ENCODE measurements around the gene KRTAP4-9.
"Not testable (repeated sequence)": the region's sequence is repeated elsewhere in the genome, so short reads cannot be mapped to it uniquely, and the experiment has no call there.

Gene KRTAP4-9

GRCh38 chr17:41064301-41064700 lies 40.9 kb upstream of the KRTAP4-9 start:
- TF ChIP-seq CTCF (IDR thresholded peaks at IDR 0.05; ENCODE audit: control extremely low read depth, extremely low read depth, low read depth, missing control alignments), result no peak
- DNase-seq (ENCODE audit: extremely low spot score), result no peak
- CTCF ChIA-PET, result no interaction called here
- POLR2A ChIA-PET, result no interaction called here

- POLR2A ChIA-PET; DNase-seq (ENCODE audit: extremely low spot score); CTCF ChIA-PET: not testable (repeated sequence)
Measured at GRCh38 chr17:41065016-41065689, 40.0 kb upstream of the KRTAP4-9 start.

- CTCF ChIA-PET, result no interaction called here
- DNase-seq (ENCODE audit: extremely low spot score), result no peak
- POLR2A ChIA-PET, result no interaction called here
- no peak for TF ChIP-seq CTCF (IDR thresholded peaks at IDR 0.05; ENCODE audit: control extremely low read depth, extremely low read depth, low read depth, missing control alignments)
Measured at GRCh38 chr17:41065829-41066624, 39.2 kb upstream of the KRTAP4-9 start, which contains the start of gene KRTAP2-4. Gene KRTAP2-4 (minus strand): TSS chr17:41065879. CDS start chr17:41065845, 34 bp downstream.

GRCh38 chr17:41067281-41067680 lies 37.9 kb upstream of the KRTAP4-9 start:
- CTCF ChIA-PET, result no interaction called here
- DNase-seq (ENCODE audit: extremely low spot score), result no peak
- no peak for TF ChIP-seq CTCF (IDR thresholded peaks at IDR 0.05; ENCODE audit: control extremely low read depth, extremely low read depth, low read depth, missing control alignments)
- POLR2A ChIA-PET, result no interaction called here

- POLR2A ChIA-PET, result no interaction called here
- TF ChIP-seq CTCF (IDR thresholded peaks at IDR 0.05; ENCODE audit: control extremely low read depth, extremely low read depth, low read depth, missing control alignments), result no peak
- CTCF ChIA-PET, result no interaction called here
- no peak for DNase-seq (ENCODE audit: extremely low spot score)
Measured at GRCh38 chr17:41069031-41069430, 36.2 kb upstream of the KRTAP4-9 start.

GRCh38 chr17:41071606-41072360 lies 33.4 kb upstream of the KRTAP4-9 start:
- ChIA-PET CTCF (interaction anchor here (0.8 kb wide), 1 partner anchor 23 kb away, joined by 3 read pairs; no protein-coding TSS in a partner anchor), POLR2A (no interaction called here)
- TF ChIP-seq CTCF (IDR thresholded peaks at IDR 0.05; ENCODE audit: control extremely low read depth, extremely low read depth, low read depth, missing control alignments), result no peak
- DNase-seq (ENCODE audit: extremely low spot score), result no peak
